DOHH2 (cell line): Measurements from ENCODE around the gene AFAP1L1.

Experiments
- CTCF ChIP-seq: fragments of 200-600 bp; sonication (generic); IDR thresholded peaks from one replicate; pipeline ENCODE4 v1.5.1; 2014; ENCODE audit warnings: antibody characterized with exemption, mild to moderate bottlenecking, low read depth, low read length; ENCODE audit not compliant: poor library complexity, severe bottlenecking
- EZH2phosphoT487 ChIP-seq: fragments of 200-600 bp; sonication (generic); IDR thresholded peaks from 2 replicates; pipeline ENCODE4 v1.6.1; 2017; ENCODE audit warnings: borderline replicate concordance, mild to moderate bottlenecking, antibody characterized with exemption, low read length, moderate library complexity, mixed read lengths

- no peak for TF ChIP-seq CTCF
- no peak for TF ChIP-seq EZH2phosphoT487
Observed at GRCh38 chr5:149337736-149338135, 66.1 kb downstream of the AFAP1L1 start.
